IPS-18c (cell line): ENCODE measurements around the gene CXCL12.

Experiments used
- H3K4me3 ChIP-seq: 2 replicates; pipeline ENCODE4 v1.7.0; 2013; ENCODE audit warnings: low read depth, mild to moderate bottlenecking, low read length, moderate library complexity; ENCODE audit not compliant: insufficient read depth
- H3K9me3 ChIP-seq: one replicate; pipeline ENCODE4 v1.6.1; 2013; ENCODE audit warnings: mild to moderate bottlenecking, low read length, moderate library complexity; ENCODE audit not compliant: control insufficient read depth, insufficient read depth

Gene CXCL12

GRCh38 chr10:44356139-44357022 is 28.5 kb downstream of the CXCL12 start:
- Histone ChIP-seq H3K9me3 (no peaks in the 10 kb centered on the region), H3K4me3 (no peak overlapping the region)

GRCh38 chr10:44355630-44356029 is 29.3 kb downstream of the CXCL12 start:
- Histone ChIP-seq H3K9me3 (no peaks in the 10 kb centered on the region), H3K4me3 (no peak overlapping the region)

- no peak overlapping the region for H3K4me3 ChIP-seq
- H3K9me3 ChIP-seq = no peaks in the 10 kb centered on the region
Observed at GRCh38 chr10:44354771-44355170, 30.1 kb downstream of the CXCL12 start.

GRCh38 chr10:44353721-44354120 is 31.2 kb downstream of the CXCL12 start:
- Histone ChIP-seq H3K9me3 (no peaks in the 10 kb centered on the region), H3K4me3 (no peak overlapping the region)

GRCh38 chr10:44353128-44353390 is 31.8 kb downstream of the CXCL12 start:
- H3K4me3 ChIP-seq = no peak overlapping the region
- H3K9me3 ChIP-seq = peaks cover 2% of the 10 kb centered on the region

- H3K9me3 ChIP-seq = peaks cover 2% of the 10 kb centered on the region
- H3K4me3 ChIP-seq = no peak overlapping the region
Observed at GRCh38 chr10:44352316-44353127, 32.4 kb downstream of the CXCL12 start.

GRCh38 chr10:44348496-44348895 is 36.4 kb downstream of the CXCL12 start:
- peaks cover 2% of the 10 kb centered on the region for H3K9me3 ChIP-seq
- no peak overlapping the region for H3K4me3 ChIP-seq

GRCh38 chr10:44347609-44348400 is 37.1 kb downstream of the CXCL12 start:
- peaks cover 2% of the 10 kb centered on the region for H3K9me3 ChIP-seq
- no peak overlapping the region for H3K4me3 ChIP-seq

- H3K4me3 ChIP-seq = no peak overlapping the region
- H3K9me3 ChIP-seq = peaks cover 2% of the 10 kb centered on the region
Observed at GRCh38 chr10:44344727-44345126, 40.2 kb downstream of the CXCL12 start.

- Histone ChIP-seq H3K4me3 (no peak overlapping the region), H3K9me3 (peaks cover 2% of the 10 kb centered on the region)
Observed at GRCh38 chr10:44343843-44344242, 41.1 kb downstream of the CXCL12 start.

- no peaks in the 10 kb centered on the region for H3K9me3 ChIP-seq
- H3K4me3 ChIP-seq = no peak overlapping the region
Observed at GRCh38 chr10:44341886-44342285, 43.0 kb downstream of the CXCL12 start.

GRCh38 chr10:44340557-44340956 is 44.3 kb downstream of the CXCL12 start:
- no peak overlapping the region for H3K4me3 ChIP-seq
- H3K9me3 ChIP-seq = no peaks in the 10 kb centered on the region

- Histone ChIP-seq H3K9me3 (no peaks in the 10 kb centered on the region), H3K4me3 (no peak overlapping the region)
Observed at GRCh38 chr10:44339218-44339617, 45.7 kb downstream of the CXCL12 start.

- H3K4me3 ChIP-seq = no peak overlapping the region
- H3K9me3 ChIP-seq = no peaks in the 10 kb centered on the region
Observed at GRCh38 chr10:44337081-44337480, 47.8 kb downstream of the CXCL12 start.

GRCh38 chr10:44335330-44336021 is 49.4 kb downstream of the CXCL12 start:
- no peak overlapping the region for H3K4me3 ChIP-seq

GRCh38 chr10:44334621-44335184 is 50.2 kb downstream of the CXCL12 start:
- no peaks in the 10 kb centered on the region for H3K9me3 ChIP-seq
- H3K4me3 ChIP-seq = no peak overlapping the region

More at GRCh38 chr10:44335330-44336021, 49.4 kb downstream of the CXCL12 start:
- H3K9me3 ChIP-seq = no peaks in the 10 kb centered on the region

- Histone ChIP-seq H3K4me3 (no peak overlapping the region), H3K9me3 (no peaks in the 10 kb centered on the region)
Observed at GRCh38 chr10:44334091-44334490, 50.8 kb downstream of the CXCL12 start.
